22Rv1 (cell line): ENCODE data around the gene CORO2B.

Source experiments
- CTCF ChIP-seq: fragments of 450-650 bp; IDR thresholded peaks from 2 replicates; pipeline ENCODE4 v1.5.1; 2017; ENCODE audit warnings: mild to moderate bottlenecking
- ZFX ChIP-seq: fragments of 450-650 bp; IDR thresholded peaks from 2 replicates; pipeline ENCODE4 v1.6.1; 2017; ENCODE audit warnings: antibody characterized with exemption, borderline replicate concordance

GRCh38 chr15:68601206-68602197 lies 22.7 kb downstream of the CORO2B start:
- TF ChIP-seq CTCF = no peak
- no peak for TF ChIP-seq ZFX
